ENCODE measurements around the gene BFSP2. TPM values are rescaled to one million over a fixed set of nuclear protein-coding genes. Genes with fewer than 3 reads are reported as not detected.

The BFSP2 gene
- total RNA-seq, 1 donor from 2014 or later = not detected

- no peaks in the 10 kb centered on the region for H3K36me3 Mint-ChIP-seq
- TF ChIP-seq CTCF (conservative IDR thresholded peaks at IDR 0.05) = no peak
- no peak overlapping the region for H3K4me3 Mint-ChIP-seq
- H3K27me3 Mint-ChIP-seq = peaks cover 21% of the 10 kb centered on the region
- no peaks in the 10 kb centered on the region for H3K9me3 Mint-ChIP-seq
- H3K27ac Mint-ChIP-seq = no peak overlapping the region
- H3K4me1 Mint-ChIP-seq (ENCODE audit: unreplicated experiment) = no peaks in the 10 kb centered on the region
- DNase-seq (ENCODE audit: extremely low spot score, unreplicated experiment) = no peak
Measured at GRCh38 chr3:133428552-133428951, 28.7 kb downstream of the BFSP2 start.

GRCh38 chr3:133429063-133429462 is 29.2 kb downstream of the BFSP2 start:
- TF ChIP-seq CTCF (conservative IDR thresholded peaks at IDR 0.05) = no peak
- no peaks in the 10 kb centered on the region for H3K36me3 Mint-ChIP-seq
- H3K4me1 Mint-ChIP-seq (ENCODE audit: unreplicated experiment) = no peaks in the 10 kb centered on the region
- H3K4me3 Mint-ChIP-seq = no peak overlapping the region
- no peak for DNase-seq (ENCODE audit: extremely low spot score, unreplicated experiment)
- no peaks in the 10 kb centered on the region for H3K9me3 Mint-ChIP-seq
- H3K27ac Mint-ChIP-seq = no peak overlapping the region
- peaks cover 19% of the 10 kb centered on the region for H3K27me3 Mint-ChIP-seq

- Mint-ChIP-seq H3K27ac (no peak overlapping the region), H3K4me1 (ENCODE audit: unreplicated experiment) (peaks cover 5% of the 10 kb centered on the region), H3K9me3 (peaks cover 8% of the 10 kb centered on the region), H3K36me3 (no peaks in the 10 kb centered on the region), H3K27me3 (no peaks in the 10 kb centered on the region), H3K4me3 (no peak overlapping the region)
- TF ChIP-seq CTCF (conservative IDR thresholded peaks at IDR 0.05) = no peak
- no peak for DNase-seq (ENCODE audit: extremely low spot score, unreplicated experiment)
Measured at GRCh38 chr3:133439563-133439962, 39.7 kb downstream of the BFSP2 start.

- H3K27ac Mint-ChIP-seq = no peak overlapping the region
Measured at GRCh38 chr3:133440652-133441051, 40.8 kb downstream of the BFSP2 start.

GRCh38 chr3:133441867-133442270 is 42.0 kb downstream of the BFSP2 start:
- Mint-ChIP-seq H3K36me3 (no peaks in the 10 kb centered on the region), H3K27me3 (no peaks in the 10 kb centered on the region), H3K4me3 (no peak overlapping the region), H3K4me1 (ENCODE audit: unreplicated experiment) (peaks cover 5% of the 10 kb centered on the region), H3K27ac (no peak overlapping the region), H3K9me3 (peaks cover 8% of the 10 kb centered on the region)
- TF ChIP-seq CTCF (conservative IDR thresholded peaks at IDR 0.05) = no peak
- DNase-seq (ENCODE audit: extremely low spot score, unreplicated experiment) = no peak

More at GRCh38 chr3:133440652-133441051, 40.8 kb downstream of the BFSP2 start:
- Mint-ChIP-seq H3K4me3 (no peak overlapping the region), H3K27me3 (no peaks in the 10 kb centered on the region), H3K36me3 (no peaks in the 10 kb centered on the region), H3K4me1 (ENCODE audit: unreplicated experiment) (peaks cover 5% of the 10 kb centered on the region), H3K9me3 (peaks cover 8% of the 10 kb centered on the region)
- TF ChIP-seq CTCF (conservative IDR thresholded peaks at IDR 0.05) = no peak
- no peak for DNase-seq (ENCODE audit: extremely low spot score, unreplicated experiment)

- no peak overlapping the region for H3K27ac Mint-ChIP-seq
Measured at GRCh38 chr3:133442518-133442917, 42.7 kb downstream of the BFSP2 start.

More at GRCh38 chr3:133442518-133442917, 42.7 kb downstream of the BFSP2 start:
- peaks cover 4% of the 10 kb centered on the region for H3K27me3 Mint-ChIP-seq
- H3K4me3 Mint-ChIP-seq = no peak overlapping the region
- H3K4me1 Mint-ChIP-seq (ENCODE audit: unreplicated experiment) = peaks cover 5% of the 10 kb centered on the region
- TF ChIP-seq CTCF (conservative IDR thresholded peaks at IDR 0.05) = no peak
- peaks cover 8% of the 10 kb centered on the region for H3K9me3 Mint-ChIP-seq
- no peak for DNase-seq (ENCODE audit: extremely low spot score, unreplicated experiment)
- no peaks in the 10 kb centered on the region for H3K36me3 Mint-ChIP-seq

Data from type B pancreatic cell (in vitro differentiated cells).